Measurements from ENCODE around the gene NHEJ1. TPM values are rescaled to one million over a fixed set of nuclear protein-coding genes. Genes with fewer than 3 reads are reported as not detected.

NHEJ1 gene
- total and polyA plus RNA-seq, 9 of the 15 experiments (the other 6 are each of a cell fraction or from before 2014, with no cell fraction given): 9.0 to 23.7 (median 13.9) TPM

GRCh38 chr2:219099329-219099728, 61.3 kb downstream of the NHEJ1 start (continued):
- TF ChIP-seq E2F8 (IDR thresholded peaks at IDR 0.05; ENCODE audit: low read depth, partially characterized antibody) (no peak), SUPT5H (IDR thresholded peaks at IDR 0.05) (no peak), EWSR1 (IDR thresholded peaks at IDR 0.05; ENCODE audit: borderline replicate concordance, low read depth, partially characterized antibody) (no peak), TAF7 (tag; IDR thresholded peaks at IDR 0.05) (no peak), BRD9 (IDR thresholded peaks at IDR 0.05; ENCODE audit: low read depth, partially characterized antibody) (no peak)

GRCh38 chr2:219095406-219095935, 65.1 kb downstream of the NHEJ1 start:
- Histone ChIP-seq H3K9me3 (replicated peaks; ENCODE audit: control insufficient read depth, insufficient read depth, low read depth, low read length) (no peaks in the 10 kb centered on the region), H2AFZ (ENCODE audit: low read depth, low read length) (no peak overlapping the region), H3K4me1 (replicated peaks in 1 of 2; ENCODE audit: control insufficient read depth in 2 of 2, insufficient read depth in 2 of 2, low read length in 2 of 2) (no peaks in the 10 kb centered on the region), H3K9ac (ENCODE audit: insufficient read depth in 1 of 2, low read depth in 2 of 2, low read length in 2 of 2) (no peak overlapping the region), H3K27ac (ENCODE audit: extremely low read depth, low read depth, low read length) (no peak overlapping the region), H3K36me3 (ENCODE audit: control insufficient read depth, insufficient read depth, low read length) (no peaks in the 10 kb centered on the region), H4K20me1 (replicated peaks; ENCODE audit: control insufficient read depth, insufficient read depth, low read length) (no peaks in the 10 kb centered on the region), H3K4me2 (ENCODE audit: insufficient read depth, low read length) (no peak overlapping the region), H3K4me3 (no peak overlapping the region), H3K27me3 (ENCODE audit: control insufficient read depth in 2 of 2, insufficient read depth in 2 of 2, low read length in 2 of 2) (no peaks in the 10 kb centered on the region), H3K9me1 (ENCODE audit: control insufficient read depth, insufficient read depth, low read length) (no peaks in the 10 kb centered on the region), H3K79me2 (ENCODE audit: control insufficient read depth, insufficient read depth, low read length) (no peaks in the 10 kb centered on the region)
- FAIRE-seq (no peak), DNase-seq (ENCODE audit: extremely low read depth in 1 of 4, low spot score in 3 of 4) (no peak), ATAC-seq (no peak)
- POLR2A ChIA-PET: interaction anchor here (1.1 kb wide), 1 partner anchor 10 kb away, joined by 3 read pairs; no protein-coding TSS in a partner anchor
- in situ Hi-C loops (cut with MboI) (no loop called here), intact Hi-C loops (cut with micrococcal nuclease) (no loop called here)
- WGBS (ENCODE audit: insufficient coverage, low coverage, missing lambda C conversion rate): 18% methylated on average over 1 of the region's 1 CpG
- CTCF ChIA-PET (ENCODE audit: low intra/inter-chr PET ratio): no interaction called here
- no TSS peak for BruUV-seq (replicated peaks)
- TF ChIP-seq DPF2 (IDR thresholded peaks at IDR 0.05): no peak
- no peak for TF ChIP-seq FOXJ3 (CRISPR knock-in tag; IDR thresholded peaks at IDR 0.05)
- TF ChIP-seq GABPB1 (CRISPR knock-in tag; IDR thresholded peaks at IDR 0.05): no peak
- TF ChIP-seq ZNF224 (CRISPR knock-in tag; IDR thresholded peaks at IDR 0.05): no peak
- TF ChIP-seq FOSL1 (tag; conservative IDR thresholded peaks at IDR 0.05): no peak
- no peak for TF ChIP-seq NCOA2 (IDR thresholded peaks at IDR 0.05; ENCODE audit: partially characterized antibody in 2 of 2)
- no peak for TF ChIP-seq PRMT5 (CRISPR knock-in tag; IDR thresholded peaks at IDR 0.05)
- TF ChIP-seq CBX8 (IDR thresholded peaks at IDR 0.05; ENCODE audit: borderline replicate concordance, extremely low read depth, low read depth, low read length, poor library complexity, severe bottlenecking): no peak
- no peak for TF ChIP-seq ZFP91 (CRISPR knock-in tag; IDR thresholded peaks at IDR 0.05)
- no peak for TF ChIP-seq SREBF2 (CRISPR knock-in tag; IDR thresholded peaks at IDR 0.05)
- no peak for TF ChIP-seq ZBTB17 (CRISPR knock-in tag; IDR thresholded peaks at IDR 0.05)
- no peak for TF ChIP-seq CREB3L1 (IDR thresholded peaks at IDR 0.05; ENCODE audit: borderline replicate concordance, low read depth)

All from K562 (cell line).